ENCODE results near the gene HEATR3.

Gene HEATR3

GRCh38 chr16:50059111-50059510, 6.7 kb upstream of the HEATR3 start:
- DNase-seq: no peak

- DNase-seq: no peak
Measured at GRCh38 chr16:50059669-50060068, 6.1 kb upstream of the HEATR3 start.

GRCh38 chr16:50061326-50061725, 4.4 kb upstream of the HEATR3 start:
- DNase-seq: no peak

GRCh38 chr16:50065241-50065623, 538 bp upstream of the HEATR3 start:
- no peak for DNase-seq

GRCh38 chr16:50066482-50067289, 916 bp downstream of the HEATR3 start:
- no peak for DNase-seq

GRCh38 chr16:50067290-50067853, 1.6 kb downstream of the HEATR3 start:
- DNase-seq: no peak

- no peak for DNase-seq
Measured at GRCh38 chr16:50068550-50068949, 2.8 kb downstream of the HEATR3 start.

GRCh38 chr16:50069060-50069459, 3.3 kb downstream of the HEATR3 start:
- DNase-seq: no peak

GRCh38 chr16:50071075-50071671, 5.4 kb downstream of the HEATR3 start:
- DNase-seq: no peak

- DNase-seq: no peak
Measured at GRCh38 chr16:50072730-50073129, 7.0 kb downstream of the HEATR3 start.

GRCh38 chr16:50079397-50080140, 13.8 kb downstream of the HEATR3 start:
- DNase-seq: no peak

- no peak for DNase-seq
Measured at GRCh38 chr16:50081428-50082018, 15.8 kb downstream of the HEATR3 start.

- no peak for DNase-seq
Measured at GRCh38 chr16:50083996-50084395, 18.2 kb downstream of the HEATR3 start.

GRCh38 chr16:50086176-50086575, 20.4 kb downstream of the HEATR3 start:
- no peak for DNase-seq

GRCh38 chr16:50088302-50088701, 22.5 kb downstream of the HEATR3 start:
- no peak for DNase-seq

- DNase-seq: no peak
Measured at GRCh38 chr16:50092891-50093290, 27.1 kb downstream of the HEATR3 start.

- no peak for DNase-seq
Measured at GRCh38 chr16:50093607-50094539, 28.1 kb downstream of the HEATR3 start.

- no peak for DNase-seq
Measured at GRCh38 chr16:50096791-50097190, 31.0 kb downstream of the HEATR3 start.

GRCh38 chr16:50099957-50100648, 34.3 kb downstream of the HEATR3 start:
- no peak for DNase-seq

- DNase-seq: no peak
Measured at GRCh38 chr16:50102051-50102746, 36.4 kb downstream of the HEATR3 start.

- no peak for DNase-seq
Measured at GRCh38 chr16:50103764-50104163, 38.0 kb downstream of the HEATR3 start.
